HG02571 (cell line): ENCODE results near the gene ZNF431.
A peak's percentile ranks its signal among the peaks of the same experiment; 100 is the strongest.
"Not testable (repeated sequence)": the region's sequence is repeated elsewhere in the genome, so short reads cannot be mapped to it uniquely, and the experiment has no call there.

ENCODE experiments used
- ATAC-seq: cut with Tn5 transposase; IDR thresholded peaks from one replicate; pipeline ENCODE4 v1.9.1; 2021; ENCODE audit warnings: mild to moderate bottlenecking, moderate library complexity; ENCODE audit not compliant: unreplicated experiment

Gene ZNF431

DNA sequence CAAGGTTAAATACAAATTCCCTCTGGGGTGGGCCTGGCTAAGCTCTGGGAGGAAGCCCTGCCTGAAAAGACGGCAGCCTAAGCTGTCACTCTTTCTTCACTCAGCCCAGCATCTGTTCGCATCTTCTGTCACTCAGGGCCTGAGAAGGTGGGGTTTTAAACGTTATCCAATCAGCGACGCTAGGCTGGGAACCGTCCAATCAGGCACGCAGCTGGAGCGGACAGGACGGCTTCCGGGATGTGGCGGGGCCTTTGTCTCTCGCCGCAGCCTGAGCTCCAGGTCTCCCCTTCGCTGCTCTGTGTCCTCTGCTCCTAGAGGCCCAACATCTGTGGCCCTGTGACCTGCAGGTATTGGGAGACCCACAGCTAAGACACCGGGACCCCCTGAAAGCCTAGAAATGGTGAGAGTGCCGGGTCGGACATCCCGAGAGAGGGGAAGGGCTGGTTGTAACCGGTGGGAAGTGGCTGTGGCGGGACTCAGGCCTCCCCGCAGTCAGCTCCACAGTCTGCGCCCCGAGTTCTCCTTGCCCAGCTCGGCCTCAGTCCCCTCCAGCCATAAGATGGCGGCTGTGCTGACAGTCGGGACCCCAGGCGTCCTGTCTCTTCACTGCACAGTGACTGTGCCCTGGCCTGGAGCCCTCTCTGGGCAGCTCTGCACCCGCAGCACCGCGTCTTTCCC is at the start of gene ZNF431:
Gene ZNF431 (plus strand): TSS at position 254 of the 678 bp plus-strand sequence. CDS start 144 bp downstream, at position 398.
- ATAC-seq, result peak; percentile 99

GRCh38 chr19:21092109-21092508 is 49.7 kb upstream of the ZNF431 start:
- ATAC-seq, result no peak

DNA sequence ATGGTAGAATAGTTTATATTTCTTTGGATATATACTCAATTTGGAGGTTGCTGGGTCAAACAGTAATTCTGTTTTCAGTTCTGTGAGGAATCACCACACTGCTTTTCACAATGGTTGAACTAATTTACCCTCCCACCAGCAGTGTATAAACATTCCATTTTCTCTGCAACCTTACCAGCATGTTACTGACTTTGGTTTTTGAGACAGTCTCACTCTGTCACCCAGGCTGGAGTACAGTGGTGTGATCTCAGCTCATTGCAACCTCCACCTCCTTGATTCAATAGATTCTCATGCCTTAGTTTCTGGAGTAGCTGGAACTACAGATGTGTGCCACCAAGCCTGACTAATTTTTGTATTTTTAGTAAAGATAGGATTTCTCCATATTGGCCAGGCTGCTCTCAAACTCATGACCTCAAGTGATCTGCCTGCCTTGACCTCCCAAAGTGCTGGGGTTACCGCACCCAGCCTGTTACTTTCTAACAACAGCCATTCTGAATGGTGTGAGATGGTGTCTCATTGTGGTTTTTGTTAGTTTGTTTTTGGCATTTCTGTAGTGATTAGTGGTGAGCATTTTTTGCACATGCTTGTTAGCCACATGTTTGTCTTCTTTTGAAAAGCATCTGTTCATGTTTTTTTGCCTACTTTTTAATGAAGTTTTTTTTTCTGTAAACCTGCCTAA is 47.4 kb upstream of the ZNF431 start:
- no peak for ATAC-seq

DNA sequence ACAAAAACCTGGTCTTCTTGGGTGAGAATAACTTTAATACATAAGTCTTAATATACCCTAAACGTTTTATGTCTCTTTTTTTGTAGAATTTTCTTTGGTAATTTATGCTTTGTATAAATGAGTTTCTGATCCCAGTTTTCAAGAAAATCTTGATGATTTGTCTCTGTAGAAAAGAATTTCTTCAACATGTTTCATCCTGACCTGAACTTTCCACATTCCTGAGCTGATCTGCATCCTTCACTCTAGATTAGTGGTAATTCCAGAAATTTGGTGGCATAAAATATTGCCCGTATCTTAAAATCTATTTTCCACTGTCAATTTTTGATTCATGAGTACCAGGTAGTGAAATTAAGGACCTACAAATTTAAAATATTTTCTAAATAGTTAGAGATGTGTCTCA is 43.5 kb upstream of the ZNF431 start:
- no peak for ATAC-seq

GRCh38 chr19:21101521-21102242 is 40.2 kb upstream of the ZNF431 start:
- no peak for ATAC-seq

DNA sequence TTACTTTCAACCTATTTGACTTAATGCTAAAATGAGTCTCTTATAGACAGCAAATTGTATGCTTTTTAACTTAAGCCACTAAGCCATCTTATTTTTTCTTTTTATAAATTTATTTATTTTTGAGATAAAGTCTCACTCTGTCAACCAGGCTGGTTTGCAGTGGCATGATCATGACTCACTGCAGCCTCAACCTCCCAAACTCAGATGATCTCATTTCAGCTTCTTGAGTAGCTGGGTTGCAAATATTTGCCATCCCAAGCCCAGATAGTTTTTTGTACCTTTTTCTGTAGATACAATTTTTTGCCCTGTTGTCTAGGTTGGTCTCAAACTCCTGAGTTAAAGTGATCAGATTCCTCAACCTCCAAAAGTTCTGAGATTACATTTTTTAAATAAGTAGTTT is 32.7 kb upstream of the ZNF431 start:
- no peak for ATAC-seq

DNA sequence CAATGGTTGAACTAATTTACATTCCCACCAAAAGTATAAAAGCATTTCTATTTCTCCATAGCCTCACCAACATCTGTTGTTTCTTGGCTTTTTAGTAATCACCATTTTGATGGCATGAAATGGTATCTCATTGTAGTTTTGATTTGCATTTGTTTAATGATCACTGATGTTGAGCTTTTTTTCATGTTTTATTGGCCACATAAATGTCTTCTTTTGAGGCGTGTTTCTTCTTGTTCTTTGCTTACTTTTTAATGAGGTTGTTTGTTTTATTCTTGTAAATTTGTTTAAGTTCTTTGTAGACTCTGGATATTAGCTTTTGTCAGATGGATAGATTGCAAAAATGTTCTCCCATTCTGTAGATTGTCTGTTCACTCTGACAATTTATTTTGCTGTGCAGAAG is 31.7 kb upstream of the ZNF431 start:
- no peak for ATAC-seq

- no peak for ATAC-seq
Observed at GRCh38 chr19:21115430-21115829, 26.4 kb upstream of the ZNF431 start.

- no peak for ATAC-seq
Observed at GRCh38 chr19:21117041-21117907, 24.6 kb upstream of the ZNF431 start.

GRCh38 chr19:21126078-21126477 is 15.8 kb upstream of the ZNF431 start:
- no peak for ATAC-seq

GRCh38 chr19:21127001-21127400 is 14.8 kb upstream of the ZNF431 start:
- ATAC-seq, result no peak

- ATAC-seq, result no peak
Observed at GRCh38 chr19:21127898-21128297, 13.9 kb upstream of the ZNF431 start.

- ATAC-seq, result no peak
Observed at GRCh38 chr19:21128901-21129698, 12.7 kb upstream of the ZNF431 start.

- no peak for ATAC-seq
Observed at GRCh38 chr19:21130097-21130775, 11.6 kb upstream of the ZNF431 start.

DNA sequence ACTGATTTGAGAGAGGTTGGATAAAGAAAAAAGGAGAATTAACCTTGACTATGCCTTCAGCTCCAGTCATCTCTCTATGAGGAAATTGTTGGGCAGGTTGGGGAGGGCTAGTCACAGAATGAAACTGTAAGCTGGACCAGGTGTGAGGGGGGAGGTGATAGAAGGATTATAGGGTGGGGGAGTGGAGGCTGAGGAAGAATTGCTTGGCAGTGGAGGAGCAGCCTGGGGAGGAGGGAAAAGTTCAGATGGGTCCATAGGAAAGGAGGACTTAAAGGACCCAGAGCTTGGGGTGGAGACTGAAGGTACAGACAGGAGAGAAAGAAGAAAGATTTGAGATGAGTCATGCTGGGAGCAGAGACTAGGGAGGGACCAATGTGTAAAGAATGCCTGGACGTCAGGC is 8.2 kb upstream of the ZNF431 start:
- ATAC-seq, result no peak

DNA sequence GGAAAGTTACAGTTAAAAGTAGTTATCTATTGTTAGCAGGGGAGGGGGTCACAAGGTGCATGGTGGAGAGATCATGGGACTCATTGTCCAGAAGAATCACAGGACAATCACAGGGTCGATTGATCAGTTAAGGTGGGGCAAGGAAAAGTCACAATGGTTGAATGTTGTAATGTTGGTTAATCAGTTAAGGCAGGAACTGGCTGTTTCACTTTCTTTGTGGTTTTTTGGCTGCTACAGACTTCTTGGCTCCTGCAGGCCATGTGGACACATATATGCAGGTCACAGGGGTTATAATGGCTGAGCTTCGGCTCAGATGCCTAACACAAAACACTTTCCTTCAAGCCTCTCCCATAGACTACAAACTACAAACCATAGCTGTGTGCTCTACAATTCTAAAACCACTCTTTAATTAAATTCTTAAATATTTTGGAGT is 6.9 kb upstream of the ZNF431 start:
- ATAC-seq, result no peak

GRCh38 chr19:21135433-21135832 is 6.4 kb upstream of the ZNF431 start:
- no peak for ATAC-seq

GRCh38 chr19:21138130-21138529 is 3.7 kb upstream of the ZNF431 start:
- no peak for ATAC-seq

DNA sequence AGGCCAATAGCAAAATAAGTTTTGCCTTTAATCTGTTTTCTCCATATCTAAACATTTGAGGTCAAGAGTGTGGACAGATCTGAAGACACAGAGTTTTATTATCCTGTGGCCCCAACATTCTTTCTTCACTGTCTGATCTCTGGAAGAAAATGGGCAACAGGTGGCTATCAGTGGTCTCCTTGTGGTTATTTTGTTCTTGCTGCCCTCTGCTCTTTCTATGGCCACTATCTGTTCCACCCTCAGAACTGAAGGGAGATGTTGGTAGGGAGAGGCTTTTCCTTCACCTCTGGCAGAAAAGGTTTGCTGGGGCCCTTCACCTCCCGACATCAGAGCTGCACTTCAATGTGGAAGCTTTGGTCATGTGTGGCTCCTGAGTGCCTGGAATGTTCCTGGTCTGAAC is 834 bp upstream of the ZNF431 start:
- ATAC-seq, result not testable (repeated sequence)

DNA sequence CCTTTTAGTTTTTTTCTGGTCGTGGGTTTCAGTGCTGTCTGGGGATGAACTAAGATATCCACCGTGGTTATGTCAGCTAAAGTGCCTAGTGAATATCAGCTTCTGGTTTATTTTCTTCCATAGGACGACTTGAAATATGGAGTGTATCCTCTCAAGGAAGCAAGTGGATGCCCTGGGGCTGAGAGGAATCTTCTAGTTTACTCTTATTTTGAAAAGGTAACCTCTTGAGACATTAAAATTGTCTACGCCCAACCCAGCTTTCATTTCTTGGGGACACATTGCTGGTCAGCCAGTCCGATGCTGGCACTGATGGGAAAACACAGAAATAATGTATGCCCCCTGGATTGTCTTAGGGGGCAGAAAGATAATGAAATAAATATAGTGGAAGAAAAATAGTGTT is 1.6 kb downstream of the ZNF431 start:
- no peak for ATAC-seq
